GM12873 (cell line): ENCODE data around the gene SASH1.

Experiments
- TF ChIP-seq, protein P1 (sequence below): IDR thresholded peaks from 2 replicates; pipeline ENCODE4 v1.5.1; 2012; ENCODE audit warnings: low read depth, mild to moderate bottlenecking, moderate library complexity, low read length, control low read depth; ENCODE audit not compliant: insufficient read depth; ENCODE audit errors: missing control alignments

Gene SASH1

DNA sequence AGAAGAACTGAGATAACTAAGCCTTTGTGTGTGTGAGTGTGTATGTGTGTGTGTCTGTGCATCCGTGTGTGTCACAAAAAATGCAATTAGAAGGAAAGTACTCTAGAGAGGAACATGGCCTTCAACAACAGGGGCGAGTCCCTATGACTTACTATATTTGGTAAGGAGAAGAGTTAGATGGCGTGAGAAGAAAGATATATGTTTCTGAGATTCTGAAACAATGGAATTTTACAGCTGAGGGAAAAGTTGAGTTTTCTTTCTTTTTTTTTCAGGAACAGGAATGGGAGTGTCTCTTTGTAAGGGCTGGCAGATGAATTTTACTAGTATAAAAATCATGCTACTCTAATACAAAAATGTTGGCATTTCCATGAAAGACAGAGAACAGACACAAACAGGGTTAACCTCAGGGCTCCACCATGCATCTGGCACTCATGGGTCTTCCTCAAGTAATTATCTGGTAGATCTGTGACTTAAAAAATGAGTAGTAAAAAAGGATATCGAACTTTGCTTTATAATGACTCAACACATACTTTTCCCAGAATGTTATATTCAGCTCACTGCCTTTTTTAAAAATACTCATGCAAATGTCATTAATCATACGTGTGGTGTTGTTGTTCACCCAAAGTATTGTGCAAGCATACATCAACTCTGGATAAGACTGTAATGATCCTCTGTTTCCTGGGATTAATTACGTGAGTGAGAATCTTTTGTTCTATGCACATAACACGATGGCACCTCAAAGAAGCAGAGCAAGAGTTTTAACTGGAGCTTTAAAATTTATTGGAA lies 12.8 kb upstream of the SASH1 start:
- TF ChIP-seq, protein P1, sequence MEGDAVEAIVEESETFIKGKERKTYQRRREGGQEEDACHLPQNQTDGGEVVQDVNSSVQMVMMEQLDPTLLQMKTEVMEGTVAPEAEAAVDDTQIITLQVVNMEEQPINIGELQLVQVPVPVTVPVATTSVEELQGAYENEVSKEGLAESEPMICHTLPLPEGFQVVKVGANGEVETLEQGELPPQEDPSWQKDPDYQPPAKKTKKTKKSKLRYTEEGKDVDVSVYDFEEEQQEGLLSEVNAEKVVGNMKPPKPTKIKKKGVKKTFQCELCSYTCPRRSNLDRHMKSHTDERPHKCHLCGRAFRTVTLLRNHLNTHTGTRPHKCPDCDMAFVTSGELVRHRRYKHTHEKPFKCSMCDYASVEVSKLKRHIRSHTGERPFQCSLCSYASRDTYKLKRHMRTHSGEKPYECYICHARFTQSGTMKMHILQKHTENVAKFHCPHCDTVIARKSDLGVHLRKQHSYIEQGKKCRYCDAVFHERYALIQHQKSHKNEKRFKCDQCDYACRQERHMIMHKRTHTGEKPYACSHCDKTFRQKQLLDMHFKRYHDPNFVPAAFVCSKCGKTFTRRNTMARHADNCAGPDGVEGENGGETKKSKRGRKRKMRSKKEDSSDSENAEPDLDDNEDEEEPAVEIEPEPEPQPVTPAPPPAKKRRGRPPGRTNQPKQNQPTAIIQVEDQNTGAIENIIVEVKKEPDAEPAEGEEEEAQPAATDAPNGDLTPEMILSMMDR: no peak

- TF ChIP-seq, protein P1: no peak
These were observed 10.6 kb upstream of the SASH1 start for GRCh38 chr6:148332088-148332487.

- TF ChIP-seq, protein P1: no peak
These were observed 5.7 kb upstream of the SASH1 start for GRCh38 chr6:148336901-148337300.

DNA sequence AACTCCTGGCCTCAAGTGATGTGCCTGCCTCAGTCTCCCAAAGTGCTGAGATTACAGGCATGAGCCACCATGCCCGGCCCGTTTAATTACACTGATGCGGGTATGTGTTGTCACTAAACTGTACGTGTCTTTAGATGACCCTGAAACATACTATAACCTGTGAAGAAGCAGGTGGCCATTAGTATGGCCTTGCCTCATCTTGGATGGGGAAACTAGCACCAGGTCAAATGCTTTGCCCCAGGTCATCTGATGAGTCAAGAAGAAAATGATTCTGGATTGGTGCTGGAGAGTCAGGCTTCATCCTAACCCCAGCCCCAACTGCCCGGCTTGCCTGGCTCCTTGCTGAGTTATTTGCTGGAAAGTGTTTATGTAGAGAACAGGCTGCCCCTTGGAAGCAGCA lies 2.9 kb upstream of the SASH1 start:
- TF ChIP-seq, protein P1: no peak

DNA sequence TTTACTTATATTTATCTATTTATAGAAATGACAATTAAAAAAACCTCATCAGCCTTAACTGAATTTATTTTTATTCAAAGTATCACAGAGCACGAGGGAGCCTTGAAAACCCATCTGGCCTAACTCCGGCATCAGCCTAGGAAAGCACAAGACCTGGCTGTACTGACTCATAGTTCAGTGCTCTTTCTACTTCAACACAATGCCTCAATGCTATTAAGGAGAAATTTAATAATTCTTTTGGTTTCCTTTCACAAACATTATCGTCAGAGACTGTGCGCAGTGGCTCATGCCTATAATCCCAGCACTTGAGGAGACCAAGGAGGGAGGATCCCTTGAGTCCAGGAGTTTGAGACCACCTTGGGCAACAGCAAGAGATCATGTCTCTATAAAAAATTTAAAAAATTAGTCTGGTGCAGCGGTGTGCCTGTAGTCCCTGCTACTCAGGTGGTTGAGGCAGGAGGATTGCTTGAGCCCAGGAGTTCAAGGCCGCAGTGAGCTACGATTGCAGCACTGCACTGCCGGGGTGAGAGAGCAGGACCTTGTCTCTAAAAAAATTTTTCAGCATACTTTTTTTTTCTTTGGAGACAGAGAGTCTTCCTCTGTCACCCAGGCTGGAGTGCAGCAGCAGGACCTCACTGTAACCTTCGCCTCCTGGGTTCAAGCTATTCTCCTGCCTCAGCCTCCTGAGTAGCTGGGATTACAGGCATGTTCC lies 1.9 kb upstream of the SASH1 start:
- TF ChIP-seq, protein P1: no peak

- TF ChIP-seq, protein P1: no peak
These were observed 613 bp upstream of the SASH1 start for GRCh38 chr6:148342100-148342349.

GRCh38 chr6:148343047-148343782 lies 577 bp downstream of the SASH1 start:
- TF ChIP-seq, protein P1: no peak
